Stimulated activated CD4-positive, alpha-beta T cell treated with anti-CD3 and anti-CD28 coated beads, Interleukin-1b, Interleukin-23, amount 100 ng/mL, for 4 hours (primary cell): Measurements from ENCODE around the gene ARID1B.

ENCODE experiments used
- DNase-seq, 2 donors: peaks; one replicate each; pipeline ENCODE4 v3.0.0-alpha.2; 2020; ENCODE audit warnings: low read depth in 2 of 2

ARID1B gene

GRCh38 chr6:156791320-156791850 is 14.2 kb downstream of the ARID1B start:
- DNase-seq = peak in 1 of 2 donors; percentile 30

GRCh38 chr6:156793200-156793599 is 16.0 kb downstream of the ARID1B start:
- no peak for DNase-seq

GRCh38 chr6:156794546-156795354 is 17.6 kb downstream of the ARID1B start:
- no peak for DNase-seq

- no peak for DNase-seq
Measured at GRCh38 chr6:156795825-156796224, 18.6 kb downstream of the ARID1B start.

GRCh38 chr6:156796627-156797026 is 19.4 kb downstream of the ARID1B start:
- DNase-seq = no peak

- no peak for DNase-seq
Measured at GRCh38 chr6:156797901-156798735, 20.9 kb downstream of the ARID1B start.

GRCh38 chr6:156801712-156802111 is 24.5 kb downstream of the ARID1B start:
- DNase-seq = no peak

- DNase-seq = no peak
Measured at GRCh38 chr6:156803353-156803752, 26.2 kb downstream of the ARID1B start.

GRCh38 chr6:156804402-156804801 is 27.2 kb downstream of the ARID1B start:
- peak in 1 of 2 donors; percentile 15 for DNase-seq

GRCh38 chr6:156806155-156806554 is 29.0 kb downstream of the ARID1B start:
- DNase-seq = no peak

GRCh38 chr6:156807028-156807427 is 29.9 kb downstream of the ARID1B start:
- DNase-seq = no peak

- DNase-seq = no peak
Measured at GRCh38 chr6:156807795-156808194, 30.6 kb downstream of the ARID1B start.

- no peak for DNase-seq
Measured at GRCh38 chr6:156808287-156808686, 31.1 kb downstream of the ARID1B start.

- DNase-seq = no peak
Measured at GRCh38 chr6:156809034-156809433, 31.9 kb downstream of the ARID1B start.

- no peak for DNase-seq
Measured at GRCh38 chr6:156809446-156810178, 32.4 kb downstream of the ARID1B start.

GRCh38 chr6:156814036-156814581 is 36.9 kb downstream of the ARID1B start:
- DNase-seq = no peak

GRCh38 chr6:156816505-156816904 is 39.3 kb downstream of the ARID1B start:
- no peak for DNase-seq

GRCh38 chr6:156820089-156820798 is 43.1 kb downstream of the ARID1B start:
- DNase-seq = no peak

- no peak for DNase-seq
Measured at GRCh38 chr6:156821707-156822106, 44.5 kb downstream of the ARID1B start.

- no peak for DNase-seq
Measured at GRCh38 chr6:156822747-156823206, 45.6 kb downstream of the ARID1B start.

GRCh38 chr6:156824142-156824541 is 47.0 kb downstream of the ARID1B start:
- no peak for DNase-seq
